Measurements from ENCODE around the gene RAB8A.
"Not testable (repeated sequence)": the region's sequence is repeated elsewhere in the genome, so short reads cannot be mapped to it uniquely, and the experiment has no call there.

Gene RAB8A

DNA sequence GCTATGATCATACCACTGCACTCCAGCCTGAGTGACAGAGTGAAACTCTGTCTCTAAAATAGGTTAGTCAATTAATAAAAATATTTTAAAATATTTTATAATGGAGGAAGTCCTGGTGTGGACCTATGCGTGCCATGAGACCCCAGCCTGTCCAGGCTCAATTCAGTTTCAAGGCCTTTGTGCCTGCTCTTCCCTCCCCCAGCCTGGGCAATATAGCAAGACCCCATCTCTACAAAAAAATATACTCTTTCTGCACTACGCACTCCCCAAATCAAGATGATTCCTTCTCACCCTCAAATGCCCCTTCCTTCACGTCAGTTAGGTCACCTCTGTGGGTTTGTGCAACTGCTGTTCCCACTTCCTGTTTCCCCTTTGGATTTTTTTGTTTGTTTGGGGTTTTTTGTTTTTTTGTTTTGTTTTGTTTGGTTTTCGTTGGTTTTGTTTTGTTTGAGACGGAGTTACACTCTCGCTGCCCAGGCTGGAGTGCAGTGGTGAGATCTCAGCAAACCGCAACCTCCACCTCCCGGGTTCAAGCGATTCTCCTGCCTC lies 30.4 kb downstream of the RAB8A start:
- DNase-seq (ENCODE audit: low read depth) = no peak

- peak; percentile 66 for DNase-seq (ENCODE audit: low read depth)
Observed at GRCh38 chr19:16143399-16144215, 31.9 kb downstream of the RAB8A start, which contains the start of gene HSH2D. Gene HSH2D (plus strand): TSS chr19:16143685. CDS start chr19:16148751, 5,066 bp downstream.

GRCh38 chr19:16144216-16144581 lies 32.5 kb downstream of the RAB8A start:
- DNase-seq (ENCODE audit: low read depth) = no peak

GRCh38 chr19:16146112-16146511 lies 34.4 kb downstream of the RAB8A start:
- no peak for DNase-seq (ENCODE audit: low read depth)

DNA sequence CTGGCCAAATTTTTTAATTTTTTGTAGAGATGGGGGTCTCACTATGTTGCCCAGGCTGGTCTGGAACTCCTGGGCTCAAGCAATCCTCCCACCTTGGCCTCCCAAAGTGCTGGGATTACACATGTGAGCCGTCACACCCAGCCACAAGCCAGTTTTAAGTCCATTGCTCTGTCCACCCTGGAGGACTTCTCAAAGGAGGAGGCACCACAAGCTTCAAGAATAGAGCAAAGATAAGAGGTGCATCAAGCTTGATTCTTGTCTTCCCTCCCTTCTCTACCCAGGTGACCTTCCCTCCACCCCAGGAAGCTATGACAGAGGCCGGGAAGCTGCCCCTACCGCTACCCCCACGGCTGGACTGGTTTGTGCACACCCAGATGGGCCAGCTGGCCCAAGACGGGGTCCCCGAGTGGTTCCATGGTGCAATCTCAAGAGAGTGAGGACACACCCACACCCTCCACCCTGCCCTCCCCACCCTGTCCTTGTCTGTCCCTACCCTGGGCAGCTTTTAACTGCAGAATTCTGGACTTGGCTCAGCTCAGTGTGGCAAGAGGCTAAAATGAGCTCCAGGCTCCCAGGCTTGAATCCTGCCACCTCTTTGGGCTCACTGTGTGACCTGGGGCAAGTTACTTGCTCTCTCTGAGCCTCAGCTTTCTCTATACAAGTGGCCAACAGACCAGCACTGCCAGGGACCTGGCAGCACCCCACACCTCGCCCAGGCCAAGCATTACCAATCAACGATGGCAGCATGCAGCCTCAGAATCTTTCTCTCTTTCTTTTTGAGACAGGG lies 36.9 kb downstream of the RAB8A start:
- DNase-seq (ENCODE audit: low read depth) = no peak

- no peak for DNase-seq (ENCODE audit: low read depth)
Observed at GRCh38 chr19:16153582-16154336, 42.1 kb downstream of the RAB8A start.

GRCh38 chr19:16154557-16154956 lies 42.9 kb downstream of the RAB8A start:
- DNase-seq (ENCODE audit: low read depth) = no peak

DNA sequence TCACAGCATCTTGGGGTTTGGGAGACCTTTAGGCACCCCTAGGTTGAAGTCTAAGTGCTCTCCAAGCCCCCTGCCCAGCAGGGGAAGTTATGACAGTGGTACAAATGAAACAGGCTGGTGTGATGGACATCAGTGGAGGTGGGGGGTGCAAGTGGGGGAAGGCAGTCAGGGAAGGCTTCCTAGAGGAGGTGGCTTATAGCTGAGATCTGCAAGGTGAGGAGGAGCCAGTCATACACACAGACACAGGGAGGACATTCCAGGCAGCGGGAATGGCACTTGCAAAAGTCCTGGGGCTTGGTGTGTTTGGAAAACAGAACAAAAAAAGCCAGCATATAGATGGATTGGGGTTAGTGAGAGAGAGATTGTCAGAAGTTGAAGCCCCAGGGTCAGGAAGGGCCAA lies 43.4 kb downstream of the RAB8A start:
- DNase-seq (ENCODE audit: low read depth) = no peak

DNA sequence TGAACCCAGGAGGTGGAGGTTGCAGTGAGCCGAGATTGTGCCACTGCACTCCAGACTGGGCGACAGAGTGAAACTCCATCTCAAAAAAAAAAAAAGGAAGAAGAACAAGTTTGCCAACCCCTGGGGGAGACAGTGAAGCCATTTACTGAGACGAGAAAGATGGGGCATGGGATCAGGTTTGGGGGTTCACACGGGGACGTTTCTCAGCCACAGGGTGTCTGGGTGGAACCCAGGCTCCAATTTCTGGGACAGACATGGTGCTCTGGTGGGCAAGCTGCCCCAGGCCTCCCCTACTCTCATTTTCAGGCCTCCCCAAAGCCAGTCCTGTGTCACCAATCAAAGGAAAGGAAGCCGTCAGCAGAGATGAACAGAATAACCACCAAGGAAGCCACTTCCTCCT lies 45.2 kb downstream of the RAB8A start:
- no peak for DNase-seq (ENCODE audit: low read depth)

GRCh38 chr19:16157601-16158000 lies 45.9 kb downstream of the RAB8A start:
- DNase-seq (ENCODE audit: low read depth) = no peak

GRCh38 chr19:16159655-16160054 lies 48.0 kb downstream of the RAB8A start:
- DNase-seq (ENCODE audit: low read depth) = no peak

- no peak for DNase-seq (ENCODE audit: low read depth)
Observed at GRCh38 chr19:16160445-16160942, 48.8 kb downstream of the RAB8A start.

- DNase-seq (ENCODE audit: low read depth) = no peak
Observed at GRCh38 chr19:16160943-16161560, 49.4 kb downstream of the RAB8A start.

- DNase-seq (ENCODE audit: low read depth) = no peak
Observed at GRCh38 chr19:16161840-16162239, 50.2 kb downstream of the RAB8A start.

DNA sequence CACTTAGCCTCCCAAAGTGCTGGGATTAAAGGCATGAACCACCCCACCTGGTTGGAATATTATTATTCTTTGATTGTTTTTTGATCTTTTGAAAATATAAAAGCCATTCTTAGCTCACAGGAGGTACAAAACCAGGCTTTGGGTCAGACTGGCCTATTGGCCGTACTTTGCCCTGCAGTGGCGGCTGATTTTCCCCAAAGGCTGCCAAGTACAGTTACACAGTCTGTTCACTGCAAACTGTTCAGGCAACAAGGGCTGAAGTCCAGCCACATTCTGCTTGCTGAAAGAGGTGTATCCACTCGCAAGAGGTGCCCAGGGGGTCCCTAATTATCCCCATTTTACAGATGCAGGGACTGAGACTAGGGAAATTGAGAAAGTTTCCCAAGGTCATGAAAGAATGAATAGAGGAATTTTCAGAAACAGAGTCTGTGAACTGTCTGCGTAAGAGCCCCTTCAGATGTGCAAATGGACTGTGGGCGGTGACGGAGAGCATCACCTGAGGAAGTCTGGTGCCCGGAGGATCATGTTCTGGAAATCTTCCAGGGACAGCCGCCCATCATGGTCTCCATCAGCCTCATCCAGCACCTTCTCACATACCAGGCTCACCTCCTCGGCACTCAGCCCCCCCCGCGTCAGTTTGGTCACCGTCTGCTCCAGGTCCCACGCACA lies 52.7 kb downstream of the RAB8A start:
- DNase-seq (ENCODE audit: low read depth) = no peak

- no peak for DNase-seq (ENCODE audit: low read depth)
Observed at GRCh38 chr19:16166417-16166816, 54.7 kb downstream of the RAB8A start.

GRCh38 chr19:16167055-16167454 lies 55.4 kb downstream of the RAB8A start:
- DNase-seq (ENCODE audit: low read depth) = no peak

- DNase-seq (ENCODE audit: low read depth) = no peak
Observed at GRCh38 chr19:16168465-16169081, 56.9 kb downstream of the RAB8A start.

DNA sequence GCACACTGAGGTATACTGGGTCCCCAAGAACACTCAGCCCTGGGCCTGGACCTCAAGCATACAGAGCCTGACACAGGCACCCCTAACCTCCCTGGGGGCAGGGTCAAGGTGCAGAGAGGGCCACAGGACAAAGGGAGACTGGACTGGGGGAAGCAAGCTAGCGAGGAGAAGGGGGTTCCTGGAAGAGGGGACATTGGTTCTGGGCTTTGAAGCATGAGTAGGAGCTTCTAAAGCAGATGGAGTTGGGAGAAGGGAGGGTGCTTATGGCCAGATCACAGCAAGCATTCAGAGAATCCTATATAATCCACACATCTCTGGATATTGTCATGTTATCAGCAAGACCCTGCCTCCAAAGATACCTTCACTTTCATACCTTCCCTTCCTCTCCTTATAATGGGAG lies 58.4 kb downstream of the RAB8A start:
- no peak for DNase-seq (ENCODE audit: low read depth)

- no peak for DNase-seq (ENCODE audit: low read depth)
Observed at GRCh38 chr19:16175954-16176353, 64.3 kb downstream of the RAB8A start.

GRCh38 chr19:16178866-16179265 lies 67.2 kb downstream of the RAB8A start:
- not testable (repeated sequence) for DNase-seq (ENCODE audit: low read depth)

Measured in activated T-helper 1 cell treated with Interleukin-2 at 50 U/mL for 16 hours (primary cell).